Measurements from ENCODE around the gene EIF3L. TPM values are rescaled to one million over a fixed set of nuclear protein-coding genes. Genes with fewer than 3 reads are reported as not detected.

Gene EIF3L
- total and polyA plus RNA-seq, 10 of the 15 experiments (the other 5 are each of a cell fraction or from before 2014, with no cell fraction given) = 294 to 1,037 (median 618) TPM

- intact Hi-C loops (cut with micrococcal nuclease; ENCODE audit: unreplicated experiment) = no loop called here
- Histone ChIP-seq H3K9me3 (replicated peaks; ENCODE audit: control insufficient read depth, insufficient read depth, low read length) (no peaks in the 10 kb centered on the region; the same call in 2 of the 3 replicates), H3K27me3 (replicated peaks in 1 of 2; ENCODE audit: control insufficient read depth in 2 of 2, insufficient read depth in 2 of 2, low read length in 1 of 2) (peaks cover 11 to 27% of the 10 kb centered on the region in 2 experiments), H4K20me1 (ENCODE audit: control insufficient read depth, insufficient read depth) (no peaks in the 10 kb centered on the region), H3K4me3 (peak overlapping the region; percentile 70), H3K4me1 (ENCODE audit: control insufficient read depth, insufficient read depth, low read length) (peaks cover 4% of the 10 kb centered on the region), H3K36me3 (ENCODE audit: control insufficient read depth in 2 of 2, insufficient read depth in 2 of 2, low read length in 1 of 2) (no peaks in the 10 kb centered on the region), H3K4me2 (ENCODE audit: control insufficient read depth, insufficient read depth) (peak overlapping the region; percentile 88), H3K79me2 (ENCODE audit: control insufficient read depth, insufficient read depth, low read length) (no peaks in the 10 kb centered on the region), H2AFZ (ENCODE audit: control insufficient read depth, low read depth, low read length) (peak overlapping the region; percentile 95), H3K27ac (ENCODE audit: control insufficient read depth, insufficient read depth) (no peak overlapping the region), H3K9ac (ENCODE audit: control insufficient read depth, insufficient read depth, low read length) (peak overlapping the region; percentile 21; the same call in 1 of the 2 replicates)
- SMC1A ChIA-PET (ENCODE audit: uncharacterized antibody, unreplicated experiment) = interaction anchor here (1.0 to 1.6 kb wide), 2 partner anchors 88 to 150 kb away, joined by 3 read pairs; partner anchors contain the start of gene PDXP
- ATAC-seq (peak; percentile 13; the same call in 2 of the 3 replicates), DNase-seq (ENCODE audit: low read depth, low spot score) (no peak), FAIRE-seq (no peak)
- BruUV-seq (replicated peaks) = no TSS peak
- 7% methylated on average over 8 of the region's 8 CpGs for WGBS (ENCODE audit: insufficient coverage, insufficient replicate concordance, low lambda C conversion rate, missing lambda C conversion rate)
- CTCF ChIA-PET = interaction anchor here (0.6 to 4.5 kb wide), 7 partner anchors 10 to 165 kb away, joined by 3 to 47 read pairs (median 3); no protein-coding TSS in a partner anchor
- POLR2A ChIA-PET = interaction anchor here (0.6 to 1.7 kb wide), 8 partner anchors 8 to 150 kb away, joined by 3 to 7 read pairs (median 4); partner anchors contain the start of genes ANKRD54, C22orf23, NOL12 and POLR2F
- RAD21 ChIA-PET (ENCODE audit: unreplicated experiment) = interaction anchor here (0.6 to 2.6 kb wide), 9 partner anchors 9 to 897 kb away, joined by 3 to 13 read pairs (median 4); partner anchors contain the start of genes ANKRD54, GGA1, GTPBP1 and NOL12
- in situ Hi-C loops (cut with MboI) = no loop called here
- no peak for TF ChIP-seq CBFB (IDR thresholded peaks at IDR 0.05; ENCODE audit: low read depth)
- no peak for TF ChIP-seq SMAD1 (IDR thresholded peaks at IDR 0.05; ENCODE audit: low read depth, partially characterized antibody)
- no peak for TF ChIP-seq EP300 (IDR thresholded peaks at IDR 0.05; ENCODE audit: borderline replicate concordance in 1 of 2, control insufficient read depth in 1 of 2, low read depth in 2 of 2, low read length in 2 of 2)
- no peak for TF ChIP-seq FOXM1 (IDR thresholded peaks at IDR 0.05; ENCODE audit: low read depth, low read length)
- TF ChIP-seq ATF7 (IDR thresholded peaks at IDR 0.05; ENCODE audit: low read depth) = no peak
- TF ChIP-seq ZNF274 (IDR thresholded peaks at IDR 0.05; ENCODE audit: insufficient read depth, insufficient read length) = no peak
These were observed 40.9 kb upstream of the EIF3L start for GRCh38 chr22:37808294-37808657.
